H1 (cell line): ENCODE measurements around the gene TMPRSS2.

ENCODE experiments used
- CTBP2 ChIP-seq: IDR thresholded peaks from 2 replicates; pipeline ENCODE4 v1.7.0; 2011; ENCODE audit warnings: borderline replicate concordance, mild to moderate bottlenecking, moderate library complexity, mixed read lengths, low read length; ENCODE audit not compliant: insufficient read depth, insufficient read length
- CTCF ChIP-seq, 3 experiments: IDR thresholded peaks; 1 replicate in 2 of 3; 2 replicates in 1 of 3; pipeline versions ENCODE4 v1.5.1 to v1.6.1; 2011; ENCODE audit warnings: low read length in 3 of 3, mild to moderate bottlenecking in 3 of 3, inconsistent platforms in 2 of 3, low read depth in 1 of 3, moderate library complexity in 1 of 3; ENCODE audit not compliant: insufficient read depth in 1 of 3; ENCODE audit errors: control extremely low read depth in 1 of 3
- EP300 ChIP-seq, 2 experiments: IDR thresholded peaks; 1 replicate in 1 of 2; 2 replicates in 1 of 2; pipeline ENCODE4 v1.6.1; 2011 to 2012; ENCODE audit warnings: low read depth in 2 of 2, low read length in 2 of 2, mild to moderate bottlenecking in 2 of 2, borderline replicate concordance in 1 of 2, inconsistent platforms in 1 of 2, moderate library complexity in 1 of 2
- EZH2 ChIP-seq: fragments of 200-600 bp; sonication (generic); IDR thresholded peaks from 2 replicates; pipeline ENCODE4 v1.7.1; 2012; ENCODE audit warnings: low read depth, mild to moderate bottlenecking, moderate library complexity, low read length, inconsistent platforms; ENCODE audit not compliant: severe bottlenecking
- HDAC6 ChIP-seq: IDR thresholded peaks from one replicate; pipeline ENCODE4 v1.7.1; 2012; ENCODE audit warnings: low read depth, mild to moderate bottlenecking, inconsistent platforms, low read length, moderate library complexity
- MAFK ChIP-seq: IDR thresholded peaks from 2 replicates; pipeline ENCODE4 v1.6.1; 2012; ENCODE audit warnings: low read depth, mild to moderate bottlenecking, improper control_type of control experiment, low read length
- PHF8 ChIP-seq: fragments of 200-600 bp; sonication (generic); conservative IDR thresholded peaks from 2 replicates; pipeline ENCODE4 v1.7.1; 2012; ENCODE audit warnings: low read depth, mild to moderate bottlenecking, inconsistent platforms, low read length, moderate library complexity
- SIN3A ChIP-seq, 2 experiments: IDR thresholded peaks in 1 of 2; conservative IDR thresholded peaks in 1 of 2; 2 replicates each; pipeline ENCODE4 v1.6.1; 2011 to 2012; ENCODE audit warnings: low read length in 2 of 2, improper control_type of control experiment in 1 of 2, low read depth in 1 of 2, mild to moderate bottlenecking in 1 of 2
- SP1 ChIP-seq: IDR thresholded peaks from 2 replicates; pipeline ENCODE4 v1.6.1; 2011; ENCODE audit warnings: low read depth, low read length
- TAF1 ChIP-seq: IDR thresholded peaks from 2 replicates; pipeline ENCODE4 v1.6.1; 2011; ENCODE audit warnings: mild to moderate bottlenecking, low read depth, low read length
- ZNF274 ChIP-seq: IDR thresholded peaks from 2 replicates; pipeline ENCODE4 v1.7.0; 2012; ENCODE audit warnings: low read length, borderline replicate concordance; ENCODE audit errors: extremely low read depth
- TF ChIP-seq, protein P1 (sequence below): IDR thresholded peaks from 2 replicates; pipeline ENCODE4 v1.6.1; 2011; ENCODE audit warnings: low read length, improper control_type of control experiment

GRCh38 chr21:41422546-41423304 is 85.2 kb downstream of the TMPRSS2 start:
- TF ChIP-seq CTCF (IDR thresholded peaks at IDR 0.05; ENCODE audit: control extremely low read depth in 1 of 3, insufficient read depth in 1 of 3, low read depth in 1 of 3, low read length in 3 of 3) (no peak), PHF8 (no peak), ZNF274 (no peak), CTBP2 (no peak), SIN3A (conservative IDR thresholded peaks at IDR 0.05 in 1 of 2, IDR thresholded peaks at IDR 0.05 in 1 of 2; ENCODE audit: low read depth in 1 of 2, low read length in 2 of 2) (no peak), HDAC6 (no peak), MAFK (no peak), TAF1 (no peak), SP1 (no peak), EZH2 (no peak), EP300 (IDR thresholded peaks at IDR 0.05; ENCODE audit: borderline replicate concordance in 1 of 2, low read depth in 2 of 2, low read length in 2 of 2) (no peak)
- TF ChIP-seq, protein P1, sequence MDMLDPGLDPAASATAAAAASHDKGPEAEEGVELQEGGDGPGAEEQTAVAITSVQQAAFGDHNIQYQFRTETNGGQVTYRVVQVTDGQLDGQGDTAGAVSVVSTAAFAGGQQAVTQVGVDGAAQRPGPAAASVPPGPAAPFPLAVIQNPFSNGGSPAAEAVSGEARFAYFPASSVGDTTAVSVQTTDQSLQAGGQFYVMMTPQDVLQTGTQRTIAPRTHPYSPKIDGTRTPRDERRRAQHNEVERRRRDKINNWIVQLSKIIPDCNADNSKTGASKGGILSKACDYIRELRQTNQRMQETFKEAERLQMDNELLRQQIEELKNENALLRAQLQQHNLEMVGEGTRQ: no peak
